HG03039 (cell line): ENCODE measurements around the gene MT1M.
"Not testable (repeated sequence)": the region's sequence is repeated elsewhere in the genome, so short reads cannot be mapped to it uniquely, and the experiment has no call there.

ENCODE experiments used
- ATAC-seq: cut with Tn5 transposase; IDR thresholded peaks from one replicate; pipeline ENCODE4 v1.9.1; 2021; ENCODE audit warnings: mild to moderate bottlenecking, moderate library complexity; ENCODE audit not compliant: unreplicated experiment

The MT1M gene

GRCh38 chr16:56671691-56672090, 39.2 kb downstream of the MT1M start:
- ATAC-seq: not testable (repeated sequence)

DNA sequence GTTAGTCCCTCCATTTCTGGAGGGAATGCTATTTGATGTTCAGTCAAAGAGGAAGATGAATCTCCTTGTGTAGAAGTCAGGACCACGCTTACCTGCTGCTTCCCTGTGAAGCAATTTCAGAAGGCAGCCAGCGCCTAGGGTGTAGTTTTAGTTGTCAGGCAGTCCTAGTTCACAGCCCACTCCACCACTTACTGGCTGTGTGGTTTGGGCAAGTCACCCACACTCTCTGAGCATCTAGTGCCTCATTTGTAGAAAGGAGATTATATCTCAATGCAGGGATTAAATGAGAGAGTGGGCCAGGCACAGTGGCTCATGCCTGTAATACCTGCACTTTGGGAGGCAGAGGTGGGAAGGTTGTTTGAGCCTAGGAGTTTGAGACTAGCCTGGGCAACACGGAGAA, 39.7 kb downstream of the MT1M start:
- ATAC-seq: not testable (repeated sequence)

DNA sequence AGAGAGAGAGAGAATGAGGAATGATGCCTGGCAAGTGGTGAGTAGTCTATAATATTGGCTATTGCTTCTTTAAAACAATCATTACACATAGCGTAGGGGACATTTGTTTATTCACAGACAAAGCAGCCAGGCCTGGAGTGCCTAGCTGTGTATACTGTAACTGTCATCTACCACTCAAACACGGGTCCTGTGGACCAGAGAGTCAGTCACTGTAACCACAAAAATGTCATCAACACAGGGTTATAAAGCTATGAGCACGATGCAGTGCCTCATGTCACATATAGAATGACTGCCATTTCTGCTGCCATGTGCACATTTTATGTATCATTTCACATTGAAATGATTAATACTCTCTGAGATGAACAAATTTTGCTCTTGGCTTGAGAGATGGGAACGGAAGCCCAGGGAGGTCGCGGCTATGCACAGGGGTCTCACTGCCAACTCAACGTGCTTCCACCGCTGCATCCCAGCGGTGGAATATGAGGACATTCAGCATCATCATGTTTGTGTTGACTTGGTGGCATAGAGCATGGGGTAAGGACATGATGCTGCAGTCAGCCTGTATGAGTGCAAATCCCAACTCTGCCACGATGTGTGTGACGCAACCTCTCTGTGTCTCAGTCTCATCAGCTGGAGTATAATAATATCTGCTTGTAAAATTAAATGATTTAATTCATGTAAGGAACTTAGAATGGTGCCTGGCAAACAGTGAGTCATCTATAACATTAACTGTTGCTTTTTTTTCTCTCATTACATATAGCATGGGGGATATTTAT, 40.5 kb downstream of the MT1M start:
- no peak for ATAC-seq

DNA sequence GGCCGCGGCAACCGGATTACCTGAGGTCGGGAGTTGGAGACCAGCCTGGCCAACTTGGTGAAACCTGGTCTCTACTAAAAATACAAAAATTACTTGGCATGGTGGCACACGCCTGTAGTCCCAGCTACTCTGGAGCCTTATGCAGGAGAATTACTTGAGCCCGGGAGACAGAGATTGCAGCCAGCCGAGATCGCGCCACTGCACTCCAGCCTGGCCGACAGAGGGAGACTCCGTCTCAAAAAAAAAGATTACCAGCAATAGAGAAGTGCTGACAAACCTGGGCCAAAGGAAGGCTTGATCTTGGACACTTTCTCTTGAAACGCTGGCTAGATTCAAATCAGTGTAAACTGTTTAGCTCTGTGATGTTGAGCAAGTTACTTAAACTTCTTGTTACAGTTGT, 41.5 kb downstream of the MT1M start:
- no peak for ATAC-seq

DNA sequence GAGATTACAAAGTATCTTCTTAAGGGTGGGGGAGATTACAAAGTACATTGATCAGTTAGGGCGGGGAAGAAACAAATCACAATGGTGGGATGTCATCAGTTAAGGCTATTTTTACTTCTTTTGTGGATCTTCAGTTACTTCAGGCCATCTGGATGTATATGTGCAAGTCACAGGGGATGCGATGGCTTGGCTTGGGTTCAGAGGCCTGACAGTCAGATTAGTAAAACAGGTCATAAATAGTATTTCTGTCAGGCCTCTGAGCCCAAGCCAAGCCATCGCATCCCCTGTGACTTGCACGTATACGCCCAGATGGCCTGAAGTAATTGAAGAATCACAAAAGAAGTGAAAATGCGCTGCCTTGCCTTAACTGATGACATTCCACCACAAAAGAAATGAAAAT, 42.1 kb downstream of the MT1M start:
- ATAC-seq: not testable (repeated sequence)

GRCh38 chr16:56675685-56676210, 43.3 kb downstream of the MT1M start:
- no peak for ATAC-seq

DNA sequence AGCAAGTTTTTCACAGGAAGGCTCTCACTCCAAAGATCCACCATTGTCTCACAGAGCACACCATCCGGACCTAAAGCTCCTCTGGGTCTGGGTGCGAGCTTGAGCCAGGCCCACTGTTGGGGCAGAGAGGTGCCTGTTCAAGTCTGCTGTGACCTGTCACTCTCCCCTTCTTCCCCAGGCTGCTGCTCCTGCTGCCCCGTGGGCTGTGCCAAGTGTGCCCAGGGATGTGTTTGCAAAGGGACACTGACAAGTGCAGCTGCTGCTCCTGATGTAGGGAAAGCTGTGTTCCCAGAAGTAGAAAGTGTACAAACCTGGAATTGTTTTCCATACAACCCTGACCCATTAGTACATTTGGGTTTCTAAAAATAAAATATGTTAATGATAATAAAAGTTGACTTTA, 45.0 kb downstream of the MT1M start:
- ATAC-seq: no peak

DNA sequence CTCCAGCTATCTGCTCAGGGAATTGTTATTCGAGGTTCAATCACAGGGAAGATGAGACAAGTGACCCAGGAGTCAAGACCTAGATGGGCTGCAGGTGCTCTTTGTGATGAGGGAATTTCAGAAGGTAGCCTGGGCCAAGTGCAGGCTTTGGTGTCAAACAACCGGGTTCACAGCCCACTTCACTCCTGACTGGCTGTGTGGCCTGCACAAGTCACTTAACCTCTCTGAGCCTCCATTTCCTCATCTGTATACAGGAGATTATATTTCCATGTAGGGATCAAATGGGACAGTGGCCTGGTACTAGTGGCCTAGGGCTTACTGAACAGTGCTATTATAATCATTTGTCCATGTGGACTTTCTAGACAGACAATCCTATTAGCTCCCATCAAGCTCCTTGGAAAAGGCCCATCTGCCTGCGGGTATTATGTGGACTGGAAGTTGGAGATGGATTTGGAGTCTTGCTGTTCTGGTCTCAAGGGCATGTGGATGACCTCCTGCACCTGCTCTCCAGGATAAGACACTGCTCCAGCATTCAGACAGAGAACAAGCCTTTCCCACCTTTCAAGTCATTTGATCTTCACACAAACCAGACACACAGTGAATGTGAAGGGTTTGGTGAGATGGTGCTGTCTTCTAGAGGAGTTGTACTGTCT, 46.7 kb downstream of the MT1M start:
- no peak for ATAC-seq

- ATAC-seq: no peak
Measured at GRCh38 chr16:56679818-56680217, 47.4 kb downstream of the MT1M start.

DNA sequence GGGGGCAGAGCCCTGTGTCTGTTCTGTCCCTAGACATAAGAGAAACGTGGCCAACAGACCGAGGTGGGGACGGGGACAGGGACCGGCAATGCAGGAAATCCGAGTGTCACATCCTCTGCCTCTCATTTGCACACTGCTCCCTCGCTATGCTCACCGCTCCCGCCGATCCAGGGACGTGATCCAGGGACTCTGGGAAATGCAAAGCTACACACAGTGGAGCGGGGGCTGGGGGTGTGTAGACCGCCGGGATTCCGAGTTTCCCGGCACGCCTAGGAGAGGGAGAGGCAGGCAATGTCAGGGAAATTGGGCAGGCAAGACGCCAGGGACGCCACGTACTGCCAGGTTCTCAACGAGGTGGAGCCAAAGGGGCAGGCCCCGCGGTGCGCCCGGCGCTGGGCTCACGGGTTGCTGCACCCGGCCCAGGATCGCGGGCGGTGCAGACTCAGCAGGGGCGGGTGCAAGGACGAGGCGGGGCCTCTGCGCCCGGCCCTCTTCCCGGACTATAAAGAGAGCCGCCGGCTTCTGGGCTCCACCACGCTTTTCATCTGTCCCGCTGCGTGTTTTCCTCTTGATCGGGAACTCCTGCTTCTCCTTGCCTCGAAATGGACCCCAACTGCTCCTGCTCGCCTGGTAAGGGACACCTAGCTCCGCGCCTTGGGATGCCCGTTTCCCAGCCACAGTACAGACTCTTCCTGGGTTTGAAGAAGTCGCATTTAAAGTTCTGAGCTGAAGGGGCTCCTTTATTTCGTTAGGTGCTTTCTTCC, 49.7 kb downstream of the MT1M start, which contains the start of gene MT1X:
MT1X (plus strand) TSS at position 532 of the 764 bp plus-strand sequence; CDS start at position 603, 71 bp downstream.
- peak; percentile 96 for ATAC-seq

GRCh38 chr16:56682703-56683397, 50.4 kb downstream of the MT1M start:
- ATAC-seq: no peak
